H1 (cell line): ENCODE results near the gene ANXA9. TPM values are rescaled to one million over a fixed set of nuclear protein-coding genes. Genes with fewer than 3 reads are reported as not detected.

ENCODE experiments used
- CTCF ChIA-PET: fragments of 300-600 bp; sonication (Branson Sonifier 250); formaldehyde crosslinking; loops from one replicate; lab custom pipeline; 2021; ENCODE audit not compliant: partially characterized antibody; lab: Charles Lee
- POLR2A ChIA-PET: fragments of 300-600 bp; sonication (Branson Sonifier 250); formaldehyde crosslinking; loops from one replicate; lab custom pipeline; 2021; ENCODE audit warnings: inconsistent platforms; ENCODE audit not compliant: partially characterized antibody; lab: Charles Lee
- DNase-seq, 2 experiments: peaks; one replicate each; pipeline versions ENCODE4 v3.0.0 to v3.0.0-alpha.2; 2010 to 2022; ENCODE audit warnings: low spot score in 2 of 2, low read depth in 1 of 2, mixed read lengths in 1 of 2
- FAIRE-seq: peaks from 2 replicates; lab custom pipeline; 2011; peaks lifted over from hg19 to GRCh38; lab: Jason Lieb, UNC
- H2AFZ ChIP-seq: 2 replicates; pipeline ENCODE4 v1.8.1; 2012; ENCODE audit warnings: low read length, inconsistent platforms
- H2AK5ac ChIP-seq: 2 replicates; pipeline ENCODE4 v1.6.1; 2013; ENCODE audit warnings: low read depth, low read length
- H2BK120ac ChIP-seq: replicated peaks from 2 replicates; pipeline ENCODE3; 2013; ENCODE audit warnings: low read depth, low read length, inconsistent platforms
- H2BK12ac ChIP-seq: 2 replicates; pipeline ENCODE4 v1.6.1; 2013; ENCODE audit warnings: low read depth, low read length
- H2BK15ac ChIP-seq: 2 replicates; pipeline ENCODE4 v1.6.1; 2013; ENCODE audit warnings: low read length
- H2BK20ac ChIP-seq: 2 replicates; pipeline ENCODE4 v1.6.1; 2013; ENCODE audit warnings: low read length
- H2BK5ac ChIP-seq: 2 replicates; pipeline ENCODE4 v1.6.1; 2013; ENCODE audit warnings: low read depth, low read length
- H3K14ac ChIP-seq: 2 replicates; pipeline ENCODE4 v1.6.1; 2013; ENCODE audit warnings: inconsistent platforms; ENCODE audit not compliant: insufficient read length
- H3K18ac ChIP-seq: 2 replicates; pipeline ENCODE4 v1.6.1; 2013; ENCODE audit warnings: low read length; ENCODE audit errors: extremely low read depth
- H3K23ac ChIP-seq: 2 replicates; pipeline ENCODE4 v1.6.1; 2013; ENCODE audit warnings: inconsistent platforms; ENCODE audit not compliant: insufficient read length
- H3K23me2 ChIP-seq: 2 replicates; pipeline ENCODE4 v1.6.1; 2013; ENCODE audit warnings: low read depth, low read length
- H3K27ac ChIP-seq: 2 replicates; pipeline ENCODE4 v1.6.1; 2011; ENCODE audit warnings: low read depth, low read length, inconsistent platforms
- H3K27me3 ChIP-seq, 4 experiments: replicated peaks in 1 of 4; 1 replicate in 1 of 4; 2 replicates in 3 of 4; pipeline versions ENCODE4 v1.6.1 to v1.8.1; 2011 to 2013; ENCODE audit warnings: low read length in 3 of 4, mild to moderate bottlenecking in 3 of 4, inconsistent platforms in 2 of 4, mixed read lengths in 2 of 4, moderate library complexity in 1 of 4; ENCODE audit not compliant: control insufficient read depth in 3 of 4, insufficient read depth in 3 of 4; ENCODE audit errors: extremely low read depth in 1 of 4
- H3K36me3 ChIP-seq, 4 experiments: 2 replicates each; pipeline versions ENCODE4 v1.6.1 to v1.8.1; 2011 to 2013; ENCODE audit warnings: mild to moderate bottlenecking in 4 of 4, low read length in 3 of 4, moderate library complexity in 2 of 4, control low read depth in 1 of 4, inconsistent platforms in 1 of 4; ENCODE audit not compliant: insufficient read depth in 4 of 4, control insufficient read depth in 2 of 4
- H3K4ac ChIP-seq: replicated peaks from 2 replicates; pipeline ENCODE3; 2013; ENCODE audit warnings: low read length, low read depth, mixed read lengths, inconsistent platforms; ENCODE audit not compliant: insufficient read length
- H3K4me1 ChIP-seq, 4 experiments: replicated peaks in 1 of 4; 1 replicate in 1 of 4; 2 replicates in 3 of 4; pipeline versions ENCODE4 v1.6.1 to v1.8.1; 2011 to 2013; ENCODE audit warnings: low read length in 3 of 4, inconsistent platforms in 2 of 4, mixed read lengths in 1 of 4; ENCODE audit not compliant: insufficient read depth in 4 of 4, control insufficient read depth in 3 of 4
- H3K4me2 ChIP-seq, 2 experiments: 2 replicates each; pipeline versions ENCODE4 v1.6.1 to v1.8.1; 2011 to 2013; ENCODE audit warnings: low read depth in 2 of 2, low read length in 2 of 2, control low read depth in 1 of 2, inconsistent platforms in 1 of 2, mild to moderate bottlenecking in 1 of 2; ENCODE audit not compliant: insufficient read depth in 1 of 2
- H3K4me3 ChIP-seq, 4 experiments: fragments of 200-600, 300-600 bp in 1 of 4; sonication (generic), shearing (Covaris generic), sonication (Bioruptor Twin) in 1 of 4; 2 replicates each; pipeline versions ENCODE4 v1.5.1 to v1.8.1; 2011 to 2016; ENCODE audit warnings: low read length in 4 of 4, low read depth in 3 of 4, control low read depth in 2 of 4, inconsistent platforms in 2 of 4, mild to moderate bottlenecking in 2 of 4, mixed read lengths in 1 of 4, moderate library complexity in 1 of 4; ENCODE audit not compliant: insufficient read depth in 2 of 4; ENCODE audit errors: extremely low read depth in 1 of 4
- H3K56ac ChIP-seq: replicated peaks from 2 replicates; pipeline ENCODE3; 2013; ENCODE audit warnings: low read depth, mild to moderate bottlenecking, mixed read lengths, low read length, inconsistent platforms; ENCODE audit not compliant: insufficient read length
- H3K79me1 ChIP-seq: 2 replicates; pipeline ENCODE4 v1.6.1; 2013; ENCODE audit warnings: low read depth, low read length, control low read depth
- H3K79me2 ChIP-seq, 2 experiments: 2 replicates each; pipeline versions ENCODE4 v1.6.1 to v1.8.1; 2012 to 2013; ENCODE audit warnings: low read length in 2 of 2, mild to moderate bottlenecking in 2 of 2, inconsistent platforms in 1 of 2; ENCODE audit not compliant: insufficient read depth in 2 of 2, control insufficient read depth in 1 of 2
- H3K9ac ChIP-seq, 4 experiments: replicated peaks in 1 of 4; 1 replicate in 1 of 4; 2 replicates in 3 of 4; pipeline versions ENCODE4 v1.6.1 to v1.8.1; 2011 to 2013; ENCODE audit warnings: low read depth in 3 of 4, low read length in 3 of 4, control low read depth in 2 of 4, mild to moderate bottlenecking in 2 of 4, moderate library complexity in 2 of 4, inconsistent platforms in 1 of 4; ENCODE audit errors: extremely low read depth in 1 of 4
- H3K9me3 ChIP-seq, 2 experiments: 2 replicates each; pipeline versions ENCODE4 v1.6.1 to v1.8.1; 2012 to 2013; ENCODE audit warnings: mild to moderate bottlenecking in 2 of 2, moderate library complexity in 2 of 2, control low read depth in 1 of 2, inconsistent platforms in 1 of 2, low read depth in 1 of 2, low read length in 1 of 2, mixed read lengths in 1 of 2; ENCODE audit not compliant: insufficient read depth in 2 of 2
- H4K20me1 ChIP-seq, 2 experiments: replicated peaks in 1 of 2; 2 replicates each; pipeline versions ENCODE3 to v1.8.1; 2011 to 2013; ENCODE audit warnings: inconsistent platforms in 2 of 2, low read length in 2 of 2, mild to moderate bottlenecking in 1 of 2; ENCODE audit not compliant: insufficient read depth in 2 of 2, control insufficient read depth in 1 of 2
- H4K5ac ChIP-seq: 2 replicates; pipeline ENCODE4 v1.6.1; 2013; ENCODE audit warnings: low read length, low read depth, mixed read lengths, inconsistent platforms; ENCODE audit not compliant: insufficient read length
- H4K8ac ChIP-seq: 2 replicates; pipeline ENCODE4 v1.8.0; 2013; ENCODE audit warnings: mild to moderate bottlenecking, moderate library complexity, low read length, inconsistent platforms; ENCODE audit not compliant: insufficient read depth; ENCODE audit errors: extremely low read depth
- H4K91ac ChIP-seq: replicated peaks from 2 replicates; pipeline ENCODE3; 2013; ENCODE audit warnings: low read length, mixed read lengths, inconsistent platforms; ENCODE audit not compliant: insufficient read length
- WGBS, 2 experiments: shearing (Covaris generic) in 1 of 2; methylation state at CpG; one replicate each; pipeline versions ENCODE4 v1.1.6 to v1.1.7; 2013 to 2015; ENCODE audit warnings: low lambda C conversion rate in 2 of 2, mixed read lengths in 2 of 2, inconsistent platforms in 1 of 2, low coverage in 1 of 2, missing lambda C conversion rate in 1 of 2; ENCODE audit not compliant: insufficient replicate concordance in 2 of 2, insufficient coverage in 1 of 2, insufficient read length in 1 of 2; ENCODE audit errors: extremely low coverage in 1 of 2, missing lambda C conversion rate in 1 of 2; 5-methylcytosine and 5-hydroxymethylcytosine counted together
- polyA plus RNA-seq, 7 experiments: library from polyadenylated mRNA; depleted of rRNA in 3 of 7; stranded (reverse) in 5 of 7; unstranded in 2 of 7; fragments of >200 nt in 5 of 7; fragments of 200-250 nt in 2 of 7; gene quantifications; 1 replicate in 5 of 7; 2 replicates in 1 of 7; 4 replicates in 1 of 7; pipeline versions ENCODE4 v1.2.1 to v1.2.3, GENCODE V29; 2011 to 2013; ENCODE audit warnings: missing spikeins in 2 of 7, mixed read lengths in 2 of 7
- total RNA-seq: library from RNA; stranded (reverse); fragmentation: NEBNext Ultra II Directional; extraction: Animal tissue kit (Norgen Biotek cat#: 25700); gene quantifications from 2 replicates; pipeline ENCODE4 v1.2.1, GENCODE V29; 2021

ANXA9 gene
- total and polyA plus RNA-seq, 2 of the 8 experiments (the other 6 are each of a cell fraction or from before 2014, with no cell fraction given): 1.8 to 3.5 TPM

DNA sequence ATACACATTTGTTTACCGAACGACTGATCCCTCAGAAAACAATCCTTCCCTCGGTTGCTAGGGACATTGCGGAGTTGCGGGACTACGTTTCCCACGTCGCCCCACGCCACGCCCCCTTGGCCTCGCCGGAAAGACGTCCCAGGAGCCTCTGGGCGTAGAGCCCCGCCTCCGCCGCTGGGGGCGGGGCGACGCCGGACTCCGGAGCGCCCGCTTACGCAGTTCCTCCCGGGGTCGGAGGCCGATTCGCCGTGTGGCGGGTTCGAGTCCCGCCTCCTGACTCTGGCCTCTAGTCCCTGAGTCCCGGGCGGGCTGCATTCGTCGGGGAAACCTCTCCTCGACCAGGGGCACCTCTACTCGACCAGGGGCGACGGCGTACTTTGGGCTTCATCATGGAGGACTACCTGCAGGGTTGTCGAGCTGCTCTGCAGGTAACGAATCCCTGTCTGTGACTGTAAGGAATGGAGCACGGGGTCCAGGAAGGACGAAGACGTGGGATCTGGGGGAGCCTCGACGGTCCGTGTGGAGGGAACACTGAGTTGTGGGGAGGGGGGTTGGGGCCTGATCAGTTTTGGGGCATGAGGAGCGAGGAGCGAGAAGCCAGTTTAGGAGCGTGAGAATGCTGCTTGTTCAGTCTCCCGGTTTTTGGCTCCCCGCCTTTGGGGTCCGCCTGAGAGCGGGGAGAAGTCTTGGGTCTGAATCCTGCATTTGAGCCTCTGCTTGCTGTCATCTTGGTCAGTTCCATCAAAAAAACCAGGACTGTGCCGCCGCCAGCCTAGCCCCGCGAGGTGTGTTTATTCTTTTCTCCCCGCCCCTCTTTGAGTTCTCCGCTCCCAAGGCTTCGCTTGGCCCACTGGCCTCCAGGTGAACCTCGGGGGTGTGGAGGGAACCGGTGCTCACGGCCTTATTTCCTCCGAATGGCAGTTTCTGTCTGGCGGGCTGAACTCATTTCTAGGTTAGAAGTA lies 26.4 kb downstream of the ANXA9 start, which contains the start of gene PRUNE1:
PRUNE1 (plus strand) TSS at position 206 of the 962 bp plus-strand sequence; CDS start at position 390, 184 bp downstream.
- peak within 1 kb of the TSS; percentile 77 to 94 (median 86) for H3K4me3 ChIP-seq
- 2% methylated on average over 69 of the region's 69 CpGs; no CpG with 5 or more reads in 1 of the 2 experiments for WGBS, 2 experiments
- H4K5ac ChIP-seq: peak within 1 kb of the TSS; percentile 69
- peaks cover 5% of the 10 kb centered on the region for H3K23me2 ChIP-seq
- H2BK120ac ChIP-seq: no peak within 1 kb of the TSS
- H3K4me2 ChIP-seq: peak within 1 kb of the TSS; percentile 66 to 87
- no peak within 1 kb of the TSS; the same call in 1 of the 2 replicates for H2AK5ac ChIP-seq
- no peaks in the 10 kb centered on the region for H4K20me1 ChIP-seq
- peak within 1 kb of the TSS; percentile 51 to 80 (median 66) for H3K9ac ChIP-seq
- ChIA-PET CTCF (no interaction called here), POLR2A (no interaction called here)
- H3K4me1 ChIP-seq: peaks cover 9 to 12% (median 9%) of the 10 kb centered on the region in 4 experiments; a peak in 6 of 7 replicates
- H3K18ac ChIP-seq: peak within 1 kb of the TSS; percentile 64; the same call in 1 of the 2 replicates
- H3K56ac ChIP-seq: no peak within 1 kb of the TSS
- H3K27me3 ChIP-seq: no peaks in the 10 kb centered on the region
- H3K23ac ChIP-seq: no peak within 1 kb of the TSS
- H3K79me1 ChIP-seq: no peaks in the 10 kb centered on the region
- H4K8ac ChIP-seq: peak within 1 kb of the TSS; percentile 74
- peak within 1 kb of the TSS; percentile 89 for H2AFZ ChIP-seq
- peak within 1 kb of the TSS; percentile 33 for H2BK12ac ChIP-seq
- H2BK15ac ChIP-seq: no peak within 1 kb of the TSS; the same call in 1 of the 2 replicates
- peak; percentile 7 for FAIRE-seq
- H3K4ac ChIP-seq: no peak within 1 kb of the TSS
- H3K27ac ChIP-seq: peak within 1 kb of the TSS; percentile 53
- peak within 1 kb of the TSS; percentile 12 for H4K91ac ChIP-seq
- H3K9me3 ChIP-seq: no peaks in the 10 kb centered on the region
- peak within 1 kb of the TSS; percentile 38; the same call in 1 of the 2 replicates for H2BK5ac ChIP-seq
- DNase-seq: peak; percentile 91 to 97
- H3K14ac ChIP-seq: no peak within 1 kb of the TSS
- no peaks in the 10 kb centered on the region for H3K36me3 ChIP-seq
- peaks cover 0 to 5% of the 10 kb centered on the region in 2 experiments; a peak in 2 of 4 replicates for H3K79me2 ChIP-seq
- 0 out of 2 replicates have a peak within 1 kb of the TSS, but pooled peaks have one; percentile 3 for H2BK20ac ChIP-seq
